Activated naive CD4-positive, alpha-beta T cell treated with anti-CD3 and anti-CD28 coated beads, Interleukin-2, amount 50 U/mL, for 16 hours (primary cell): Measurements from ENCODE around the gene TBC1D7.
A peak's percentile ranks its signal among the peaks of the same experiment; 100 is the strongest.

Experiments
- DNase-seq: peaks from one replicate; pipeline ENCODE4 v3.0.0-alpha.2; 2020

TBC1D7 gene

GRCh38 chr6:13328076-13328874 is at the start of gene TBC1D7:
TSS of gene TBC1D7 (minus strand) at chr6:13328537. CDS start at chr6:13326898, 1,639 bp downstream.
- DNase-seq = peak; percentile 91

GRCh38 chr6:13377054-13377758 is 48.9 kb upstream of the TBC1D7 start:
- DNase-seq = no peak

- peak; percentile 33 for DNase-seq
These were observed 47.1 kb upstream of the TBC1D7 start for GRCh38 chr6:13375360-13375878.

- no peak for DNase-seq
These were observed 45.6 kb upstream of the TBC1D7 start for GRCh38 chr6:13373919-13374318.

GRCh38 chr6:13373488-13373886 is 45.1 kb upstream of the TBC1D7 start:
- no peak for DNase-seq

GRCh38 chr6:13372688-13373487 is 44.6 kb upstream of the TBC1D7 start:
- DNase-seq = no peak

GRCh38 chr6:13372076-13372475 is 43.7 kb upstream of the TBC1D7 start:
- no peak for DNase-seq

GRCh38 chr6:13371421-13372072 is 43.2 kb upstream of the TBC1D7 start:
- DNase-seq = no peak

- no peak for DNase-seq
These were observed 42.3 kb upstream of the TBC1D7 start for GRCh38 chr6:13370623-13371022.

GRCh38 chr6:13369591-13369990 is 41.3 kb upstream of the TBC1D7 start:
- DNase-seq = no peak

- no peak for DNase-seq
These were observed 40.4 kb upstream of the TBC1D7 start for GRCh38 chr6:13368731-13369115.

GRCh38 chr6:13368079-13368730 is 39.9 kb upstream of the TBC1D7 start:
- DNase-seq = no peak

- no peak for DNase-seq
These were observed 39.1 kb upstream of the TBC1D7 start for GRCh38 chr6:13367396-13367795.

GRCh38 chr6:13365320-13365719 is 37.0 kb upstream of the TBC1D7 start:
- no peak for DNase-seq

GRCh38 chr6:13364842-13365241 is 36.5 kb upstream of the TBC1D7 start:
- DNase-seq = no peak

- DNase-seq = no peak
These were observed 34.1 kb upstream of the TBC1D7 start for GRCh38 chr6:13362412-13362811.

GRCh38 chr6:13360671-13361540 is 32.6 kb upstream of the TBC1D7 start:
- no peak for DNase-seq

- no peak for DNase-seq
These were observed 30.9 kb upstream of the TBC1D7 start for GRCh38 chr6:13359287-13359686.

GRCh38 chr6:13358511-13358910 is 30.2 kb upstream of the TBC1D7 start:
- DNase-seq = no peak

- no peak for DNase-seq
These were observed 29.3 kb upstream of the TBC1D7 start for GRCh38 chr6:13357551-13358075.
